Mesenchymal stem cell (in vitro differentiated cells and primary cell): ENCODE results near the gene ZNF791.

Source experiments
- DNase-seq: peaks from one replicate; pipeline ENCODE4 v3.0.0-alpha.2; 2013
- H2AFZ ChIP-seq: one replicate; pipeline ENCODE4 v1.6.1; 2013; ENCODE audit warnings: low read depth, mild to moderate bottlenecking, control low read depth, inconsistent platforms, low read length, moderate library complexity
- H2AK5ac ChIP-seq: 2 replicates; pipeline ENCODE4 v1.6.1; 2013; ENCODE audit warnings: low read length, moderate library complexity, mild to moderate bottlenecking, inconsistent platforms; ENCODE audit not compliant: severe bottlenecking
- H2BK120ac ChIP-seq: one replicate; pipeline ENCODE4 v1.6.1; 2013; ENCODE audit warnings: low read depth, mild to moderate bottlenecking, inconsistent platforms, low read length, moderate library complexity
- H2BK12ac ChIP-seq, 2 experiments: one replicate each; pipeline ENCODE4 v1.6.1; 2013; ENCODE audit warnings: inconsistent platforms in 2 of 2, low read length in 2 of 2, mild to moderate bottlenecking in 2 of 2, moderate library complexity in 2 of 2, control low read depth in 1 of 2
- H2BK15ac ChIP-seq: one replicate; pipeline ENCODE4 v1.6.1; 2013; ENCODE audit warnings: mild to moderate bottlenecking, low read depth, inconsistent platforms; ENCODE audit not compliant: poor library complexity, severe bottlenecking
- H2BK5ac ChIP-seq: 2 replicates; pipeline ENCODE4 v1.6.1; 2013; ENCODE audit warnings: low read depth, mild to moderate bottlenecking, low read length, control low read depth, inconsistent platforms; ENCODE audit not compliant: poor library complexity, severe bottlenecking
- H3K14ac ChIP-seq, 2 experiments: one replicate each; pipeline ENCODE4 v1.6.1; 2013; ENCODE audit warnings: inconsistent platforms in 2 of 2, low read length in 2 of 2, control low read depth in 1 of 2, mild to moderate bottlenecking in 1 of 2, moderate library complexity in 1 of 2
- H3K18ac ChIP-seq, 2 experiments: one replicate each; pipeline ENCODE4 v1.6.1; 2013; ENCODE audit warnings: inconsistent platforms in 2 of 2, low read length in 2 of 2, control low read depth in 1 of 2, low read depth in 1 of 2, mild to moderate bottlenecking in 1 of 2
- H3K23ac ChIP-seq, 2 experiments: one replicate each; pipeline ENCODE4 v1.6.1; 2013; ENCODE audit warnings: inconsistent platforms in 2 of 2, low read length in 2 of 2, mild to moderate bottlenecking in 2 of 2, moderate library complexity in 2 of 2, control low read depth in 1 of 2
- H3K27ac ChIP-seq: 2 replicates; pipeline ENCODE4 v1.5.1; 2013; ENCODE audit warnings: mild to moderate bottlenecking, moderate library complexity, low read length, control low read depth, inconsistent platforms; ENCODE audit not compliant: poor library complexity, severe bottlenecking
- H3K27me3 ChIP-seq, 2 experiments: 2 replicates each; pipeline versions ENCODE4 v1.6.1 to v1.7.0; 2013; ENCODE audit warnings: low read length in 2 of 2, mild to moderate bottlenecking in 2 of 2, moderate library complexity in 2 of 2, control low read depth in 1 of 2, inconsistent platforms in 1 of 2; ENCODE audit not compliant: control insufficient read depth in 1 of 2, insufficient read depth in 1 of 2
- H3K36me3 ChIP-seq, 2 experiments: 2 replicates each; pipeline versions ENCODE4 v1.6.1 to v1.7.0; 2013; ENCODE audit warnings: low read length in 2 of 2, control low read depth in 1 of 2, inconsistent platforms in 1 of 2, low read depth in 1 of 2, mild to moderate bottlenecking in 1 of 2; ENCODE audit not compliant: insufficient read depth in 2 of 2, control insufficient read depth in 1 of 2
- H3K4ac ChIP-seq, 2 experiments: one replicate each; pipeline ENCODE4 v1.6.1; 2013; ENCODE audit warnings: inconsistent platforms in 2 of 2, low read length in 2 of 2, mild to moderate bottlenecking in 2 of 2, moderate library complexity in 2 of 2, control low read depth in 1 of 2, low read depth in 1 of 2
- H3K4me1 ChIP-seq: 2 replicates; pipeline ENCODE4 v1.6.1; 2013; ENCODE audit warnings: low read depth, low read length, control low read depth; ENCODE audit not compliant: control insufficient read depth, insufficient read depth
- H3K4me2 ChIP-seq: 2 replicates; pipeline ENCODE4 v1.6.1; 2013; ENCODE audit warnings: low read length, mild to moderate bottlenecking, inconsistent platforms; ENCODE audit not compliant: poor library complexity, severe bottlenecking
- H3K4me3 ChIP-seq, 2 experiments: 2 replicates each; pipeline versions ENCODE4 v1.5.1 to v1.7.0; 2013; ENCODE audit warnings: low read length in 2 of 2, mild to moderate bottlenecking in 2 of 2, control low read depth in 1 of 2, low read depth in 1 of 2; ENCODE audit not compliant: insufficient read depth in 1 of 2
- H3K79me1 ChIP-seq: replicated peaks from 2 replicates; pipeline ENCODE4 v1.6.1; 2013; ENCODE audit warnings: mild to moderate bottlenecking, control low read depth, low read length, inconsistent platforms; ENCODE audit not compliant: poor library complexity, severe bottlenecking
- H3K9ac ChIP-seq: 2 replicates; pipeline ENCODE4 v1.7.0; 2013; ENCODE audit warnings: mild to moderate bottlenecking, low read length, moderate library complexity
- H3K9me3 ChIP-seq: 2 replicates; pipeline ENCODE4 v1.7.0; 2013; ENCODE audit warnings: mild to moderate bottlenecking, low read length; ENCODE audit not compliant: control insufficient read depth
- H4K8ac ChIP-seq: one replicate; pipeline ENCODE4 v1.6.1; 2013; ENCODE audit warnings: inconsistent platforms, mild to moderate bottlenecking, low read length, moderate library complexity
- H4K91ac ChIP-seq: one replicate; pipeline ENCODE4 v1.6.1; 2013; ENCODE audit warnings: mild to moderate bottlenecking, low read length, inconsistent platforms
- WGBS: methylation state at CpG from one replicate; pipeline ENCODE4 v1.1.7; 2013; ENCODE audit warnings: mixed read lengths; 5-methylcytosine and 5-hydroxymethylcytosine counted together

The ZNF791 gene

GRCh38 chr19:12657966-12658365, 47.2 kb downstream of the ZNF791 start:
- Histone ChIP-seq H4K8ac (no peak overlapping the region), H3K36me3 (peaks cover 52 to 81% of the 10 kb centered on the region in 2 experiments), H3K4me3 (no peak overlapping the region), H2AFZ (no peak overlapping the region), H3K27ac (no peak overlapping the region), H2AK5ac (no peak overlapping the region), H2BK12ac (no peak overlapping the region), H3K4me2 (no peak overlapping the region), H3K18ac (no peak overlapping the region), H3K79me1 (peaks cover 6% of the 10 kb centered on the region), H2BK5ac (no peak overlapping the region), H4K91ac (no peak overlapping the region), H2BK120ac (no peak overlapping the region), H3K9me3 (no peaks in the 10 kb centered on the region), H3K4me1 (no peaks in the 10 kb centered on the region), H3K23ac (no peak overlapping the region), H2BK15ac (no peak overlapping the region), H3K4ac (no peak overlapping the region), H3K9ac (no peak overlapping the region), H3K27me3 (no peaks in the 10 kb centered on the region), H3K14ac (no peak overlapping the region)
- 96% methylated on average over 21 of the region's 22 CpGs for WGBS
- DNase-seq = no peak

DNA sequence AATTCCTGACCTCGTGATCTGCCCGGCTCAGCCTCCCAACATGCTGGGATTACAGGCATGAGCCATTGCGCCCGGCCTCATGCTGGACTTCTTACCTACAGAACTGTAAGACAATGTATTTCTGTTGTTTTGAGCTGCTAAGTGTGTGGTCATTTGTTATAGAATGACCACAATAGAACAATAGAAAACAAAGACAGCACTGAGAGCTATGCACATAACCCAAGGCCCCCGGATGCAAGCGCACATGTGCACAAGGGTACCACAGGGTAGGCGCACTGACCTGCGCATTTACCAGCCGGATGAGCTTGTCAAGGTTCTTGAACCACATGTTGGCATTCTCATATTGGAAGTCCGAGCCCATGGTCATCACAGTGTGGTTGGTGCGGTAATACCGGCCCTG, 50.3 kb downstream of the ZNF791 start:
- no peak for DNase-seq
- Histone ChIP-seq H3K4me3 (no peak overlapping the region), H3K18ac (no peak overlapping the region), H4K91ac (peak overlapping the region; percentile 18), H2AFZ (no peak overlapping the region), H2BK5ac (no peak overlapping the region), H3K79me1 (peaks cover 29% of the 10 kb centered on the region), H3K27ac (no peak overlapping the region), H3K9ac (no peak overlapping the region), H3K23ac (no peak overlapping the region), H3K4ac (no peak overlapping the region), H3K14ac (no peak overlapping the region), H2BK12ac (no peak overlapping the region), H3K4me1 (peaks cover 5% of the 10 kb centered on the region), H2BK15ac (no peak overlapping the region), H3K9me3 (no peaks in the 10 kb centered on the region), H2AK5ac (no peak overlapping the region), H3K36me3 (peaks cover 65 to 84% of the 10 kb centered on the region in 2 experiments), H2BK120ac (no peak overlapping the region), H3K4me2 (no peak overlapping the region), H4K8ac (no peak overlapping the region), H3K27me3 (no peaks in the 10 kb centered on the region)
- 87% methylated on average over 10 of the region's 12 CpGs for WGBS

DNA sequence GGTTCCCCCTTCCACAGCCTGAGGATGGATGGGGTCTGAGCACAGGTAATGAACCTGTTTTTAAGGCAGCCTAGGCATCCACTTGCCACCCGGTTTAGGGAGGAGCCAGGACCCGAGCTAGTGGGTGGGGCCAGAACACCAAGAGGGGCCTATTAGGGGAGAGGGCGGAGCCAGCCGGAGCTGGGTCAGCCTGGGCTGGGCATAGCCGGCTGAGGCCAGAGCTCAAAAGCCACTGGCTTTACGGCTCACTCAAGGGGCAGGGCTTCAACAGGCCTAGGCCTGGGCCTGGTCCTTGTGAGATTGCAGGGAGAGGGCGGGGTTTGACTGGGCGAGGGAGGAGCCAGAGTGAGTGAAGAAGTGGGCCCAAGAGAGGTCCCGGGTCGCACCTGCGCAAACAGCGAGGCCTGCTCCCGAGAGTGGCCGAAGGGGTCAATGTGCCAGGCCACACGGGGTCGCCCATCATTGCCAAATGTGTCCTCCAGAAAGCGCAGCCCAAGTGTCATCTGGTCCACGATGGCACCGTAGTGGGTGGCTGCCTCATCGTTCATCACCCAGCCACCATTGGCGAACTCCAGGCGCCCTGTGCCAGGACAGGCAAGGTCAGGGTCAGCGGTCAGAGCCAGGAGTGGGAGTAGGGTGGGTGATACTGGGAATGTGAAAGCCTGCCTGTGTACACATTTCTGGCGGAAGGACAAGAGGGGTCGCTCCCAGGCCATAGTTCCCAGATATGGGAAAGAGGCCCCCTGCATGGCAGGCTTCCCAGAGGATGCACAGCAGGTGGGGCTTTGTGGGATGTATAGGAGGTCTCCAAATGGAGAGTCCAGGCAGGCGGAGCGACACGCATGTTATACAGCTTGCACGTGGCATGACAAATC, 53.9 kb downstream of the ZNF791 start:
- Histone ChIP-seq H4K91ac (no peak overlapping the region), H2BK15ac (no peak overlapping the region), H3K79me1 (peaks cover 40% of the 10 kb centered on the region), H2BK120ac (no peak overlapping the region), H2BK12ac (no peak overlapping the region), H3K4me3 (no peak overlapping the region), H2AK5ac (no peak overlapping the region), H3K36me3 (peaks cover 56 to 59% of the 10 kb centered on the region in 2 experiments), H4K8ac (no peak overlapping the region), H3K4me2 (no peak overlapping the region), H3K9me3 (no peaks in the 10 kb centered on the region), H3K14ac (no peak overlapping the region), H3K9ac (no peak overlapping the region), H3K27ac (no peak overlapping the region), H3K4me1 (peaks cover 24% of the 10 kb centered on the region), H2AFZ (no peak overlapping the region), H3K18ac (no peak overlapping the region), H3K4ac (no peak overlapping the region), H3K23ac (no peak overlapping the region), H3K27me3 (no peaks in the 10 kb centered on the region), H2BK5ac (no peak overlapping the region)
- WGBS = 95% methylated on average over 29 of the region's 29 CpGs
- no peak for DNase-seq

- no peak overlapping the region for H2BK15ac ChIP-seq
- H3K4me1 ChIP-seq = peaks cover 27% of the 10 kb centered on the region
- H3K18ac ChIP-seq = no peak overlapping the region
- no peak overlapping the region for H2AFZ ChIP-seq
- whole genome bisulfite sequencing = 99% methylated on average over 10 of the region's 10 CpGs
- H3K23ac ChIP-seq = no peak overlapping the region
- no peak overlapping the region for H4K8ac ChIP-seq
- H3K9ac ChIP-seq = peak overlapping the region; percentile 99
- H2BK120ac ChIP-seq = no peak overlapping the region
- H2BK12ac ChIP-seq = no peak overlapping the region
- H3K27ac ChIP-seq = no peak overlapping the region
- no peak overlapping the region for H3K4me2 ChIP-seq
- H2AK5ac ChIP-seq = no peak overlapping the region
- DNase-seq = no peak
- H2BK5ac ChIP-seq = no peak overlapping the region
- peaks cover 52 to 55% of the 10 kb centered on the region in 2 experiments for H3K36me3 ChIP-seq
- H3K9me3 ChIP-seq = no peaks in the 10 kb centered on the region
- peaks cover 45% of the 10 kb centered on the region for H3K79me1 ChIP-seq
- H3K4ac ChIP-seq = no peak overlapping the region
- H4K91ac ChIP-seq = no peak overlapping the region
- no peak overlapping the region for H3K4me3 ChIP-seq
- no peaks in the 10 kb centered on the region for H3K27me3 ChIP-seq
- no peak overlapping the region for H3K14ac ChIP-seq
Measured at GRCh38 chr19:12665281-12665573, 54.5 kb downstream of the ZNF791 start.
